Measurements from ENCODE around the gene EP400.

Gene EP400

DNA sequence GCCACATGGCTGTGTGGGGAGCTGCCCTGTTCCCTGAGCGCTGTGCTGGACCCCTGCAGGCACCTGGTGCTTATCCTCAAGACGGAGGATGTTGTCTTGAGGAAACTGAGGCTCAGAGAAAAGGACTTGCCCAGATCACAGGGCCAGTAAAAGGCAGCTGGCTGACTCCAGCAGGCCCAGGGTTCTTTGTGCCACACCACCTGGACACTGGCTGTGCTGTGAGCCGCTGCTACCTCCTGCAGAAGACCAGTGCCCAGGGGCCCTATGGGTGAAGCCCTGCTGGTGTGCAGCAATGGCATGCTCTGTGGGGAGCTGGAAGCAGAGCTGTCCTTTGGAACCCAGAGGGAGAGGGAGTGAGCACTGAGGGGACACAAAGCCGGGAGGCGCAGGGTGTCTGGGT, 118.5 kb downstream of the EP400 start:
- DNase-seq (ENCODE audit: insufficient read length, low spot score) (no peak), FAIRE-seq (no peak)
- TF ChIP-seq TAF1 (IDR thresholded peaks at IDR 0.05; ENCODE audit: low read depth, low read length) (no peak), SPI1 (IDR thresholded peaks at IDR 0.05; ENCODE audit: low read depth, low read length) (no peak), POLR2AphosphoS5 (IDR thresholded peaks at IDR 0.05; ENCODE audit: low read depth, low read length) (no peak), POU2F2 (IDR thresholded peaks at IDR 0.05; ENCODE audit: low read depth, low read length) (no peak), PAX5 (IDR thresholded peaks at IDR 0.05; ENCODE audit: insufficient read depth, low read length, severe bottlenecking) (no peak), POLR2A (IDR thresholded peaks at IDR 0.05; ENCODE audit: low read depth, low read length) (no peak)

DNA sequence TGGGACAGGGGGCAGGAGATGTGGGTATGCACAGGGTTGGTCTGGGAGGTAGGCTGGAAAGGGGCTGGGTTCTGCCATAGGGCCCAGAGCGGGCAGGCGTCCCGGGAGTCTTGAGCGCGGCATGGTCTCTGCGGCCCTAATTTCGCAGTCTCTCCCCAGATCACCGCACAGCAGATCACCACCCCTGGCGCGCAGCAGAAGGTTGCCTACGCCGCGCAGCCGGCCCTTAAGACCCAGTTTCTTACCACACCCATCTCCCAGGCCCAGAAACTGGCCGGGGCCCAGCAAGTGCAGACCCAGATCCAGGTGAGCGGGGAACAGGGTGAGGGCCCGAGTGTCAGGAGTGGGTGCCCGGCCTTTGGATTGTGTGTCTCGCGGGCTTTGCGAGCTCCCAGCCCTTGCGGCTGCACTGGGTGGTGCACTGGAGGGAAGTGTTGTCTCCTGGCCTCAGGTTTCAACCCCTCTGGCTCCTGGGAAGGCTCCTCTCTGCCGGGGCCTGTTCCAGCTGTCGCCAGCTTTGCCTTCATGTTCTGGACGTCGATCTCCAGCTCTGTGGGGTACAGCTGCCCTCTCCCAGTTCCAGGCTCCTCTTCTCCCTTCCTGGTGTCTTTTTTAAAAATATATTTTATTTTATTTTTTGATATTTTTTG, 119.7 kb downstream of the EP400 start:
- DNase-seq (ENCODE audit: insufficient read length, low spot score) (no peak), FAIRE-seq (no peak)
- TF ChIP-seq SPI1 (IDR thresholded peaks at IDR 0.05; ENCODE audit: low read depth, low read length) = no peak
- no peak for TF ChIP-seq TAF1 (IDR thresholded peaks at IDR 0.05; ENCODE audit: low read depth, low read length)
- no peak for TF ChIP-seq POU2F2 (IDR thresholded peaks at IDR 0.05; ENCODE audit: low read depth, low read length)
- no peak for TF ChIP-seq POLR2AphosphoS5 (IDR thresholded peaks at IDR 0.05; ENCODE audit: low read depth, low read length)
- no peak for TF ChIP-seq PAX5 (IDR thresholded peaks at IDR 0.05; ENCODE audit: insufficient read depth, low read length, severe bottlenecking)
- TF ChIP-seq POLR2A (IDR thresholded peaks at IDR 0.05; ENCODE audit: low read depth, low read length) = no peak

DNA sequence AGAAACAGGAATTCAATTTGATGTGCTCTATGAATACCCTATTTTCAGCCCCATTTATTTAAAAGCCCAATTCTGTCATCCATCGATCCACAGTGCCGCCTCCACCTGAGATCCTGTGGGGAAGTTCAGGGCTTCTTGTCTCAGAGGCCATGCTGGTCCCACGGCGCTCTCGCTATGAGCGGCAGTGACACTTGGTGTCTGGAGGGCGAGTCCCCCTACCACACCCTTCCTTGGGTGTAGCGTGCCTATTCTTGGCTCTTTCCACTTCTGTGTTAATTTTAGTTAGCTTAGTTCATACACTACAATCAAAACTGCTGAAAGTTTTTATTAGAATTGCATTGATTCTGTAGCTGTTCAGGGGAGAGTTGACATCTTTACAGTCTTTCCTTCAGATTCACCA, 120.6 kb downstream of the EP400 start:
- FAIRE-seq = peak; percentile 35
- DNase-seq (ENCODE audit: insufficient read length, low spot score) = no peak
- TF ChIP-seq TAF1 (IDR thresholded peaks at IDR 0.05; ENCODE audit: low read depth, low read length) = no peak
- TF ChIP-seq SPI1 (IDR thresholded peaks at IDR 0.05; ENCODE audit: low read depth, low read length) = no peak

DNA sequence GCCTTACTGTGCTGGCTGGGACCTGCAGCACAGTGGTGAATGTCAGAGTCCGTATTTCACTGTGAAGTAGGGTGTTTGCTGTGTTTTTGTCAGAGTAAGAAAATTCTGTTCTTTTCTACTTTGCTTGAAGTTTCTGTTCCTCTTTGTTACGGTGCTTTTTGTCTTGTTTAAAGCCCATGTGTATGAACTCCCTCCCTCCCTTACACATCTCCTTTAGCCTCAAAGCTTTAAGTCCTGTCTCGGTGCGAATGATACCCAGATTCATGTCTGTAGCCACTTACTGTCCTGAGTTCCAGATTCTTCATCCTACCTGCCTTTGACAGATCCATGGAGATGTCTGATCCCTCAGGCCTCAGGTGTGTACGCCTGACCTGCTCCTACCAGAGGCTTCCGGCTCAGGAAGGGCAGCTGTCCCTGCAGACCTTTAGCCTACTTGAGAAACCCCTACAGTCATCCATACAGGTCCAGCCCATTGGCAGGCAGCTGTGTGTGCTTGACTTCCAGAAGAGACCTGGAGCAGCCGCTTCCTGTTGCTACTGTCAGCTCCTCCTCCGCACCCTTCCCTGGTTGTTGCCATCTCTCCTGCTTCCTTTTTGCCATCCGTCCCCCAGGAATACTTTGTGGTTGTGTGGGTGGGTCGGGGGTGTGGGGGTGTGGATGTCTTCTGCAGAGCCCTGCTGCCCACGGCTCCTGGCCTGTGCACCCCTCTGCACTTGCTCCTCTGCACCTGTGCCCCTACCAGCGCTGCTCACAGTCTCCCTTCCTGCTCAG, 121.5 kb downstream of the EP400 start:
- DNase-seq (ENCODE audit: insufficient read length, low spot score) = peak; percentile 54
- peak; percentile 90 for FAIRE-seq
- TF ChIP-seq SPI1 (IDR thresholded peaks at IDR 0.05; ENCODE audit: low read depth, low read length) (peak; percentile 99), TAF1 (IDR thresholded peaks at IDR 0.05; ENCODE audit: low read depth, low read length) (no peak), PAX5 (IDR thresholded peaks at IDR 0.05; ENCODE audit: insufficient read depth, low read length, severe bottlenecking) (no peak)

DNA sequence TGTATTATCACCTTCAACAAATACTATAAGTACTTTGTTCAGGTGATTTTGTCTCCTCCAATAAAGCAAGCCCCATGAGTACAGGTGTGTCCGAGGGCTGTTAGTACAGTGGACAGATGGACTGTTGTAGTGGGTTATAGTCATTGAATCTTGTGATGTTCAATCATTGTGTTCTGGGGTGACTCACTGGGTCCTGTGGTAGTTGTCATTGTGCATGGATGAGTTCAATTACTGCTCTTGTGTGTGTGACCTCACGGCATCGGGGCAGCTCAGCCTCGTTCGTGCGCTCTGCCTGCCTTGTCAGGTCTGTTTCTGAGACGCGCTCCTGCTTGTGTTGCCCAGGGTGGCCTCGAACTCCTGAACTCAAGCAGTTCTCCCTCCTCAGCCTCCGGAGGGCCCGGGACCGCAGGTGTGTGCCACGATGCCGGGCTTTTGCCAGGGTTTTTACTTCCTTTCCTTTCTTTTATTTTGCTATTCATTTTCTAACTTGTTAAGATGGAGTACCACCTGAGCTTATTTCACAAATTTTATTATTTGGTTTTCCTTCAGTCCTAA, 122.2 kb downstream of the EP400 start:
- no peak for DNase-seq (ENCODE audit: insufficient read length, low spot score)
- FAIRE-seq = peak; percentile 89
- TF ChIP-seq POLR2A (IDR thresholded peaks at IDR 0.05; ENCODE audit: low read depth, low read length) (no peak), TAF1 (IDR thresholded peaks at IDR 0.05; ENCODE audit: low read depth, low read length) (no peak), PAX5 (IDR thresholded peaks at IDR 0.05; ENCODE audit: insufficient read depth, low read length, severe bottlenecking) (no peak), SPI1 (IDR thresholded peaks at IDR 0.05; ENCODE audit: low read depth, low read length) (no peak), POU2F2 (IDR thresholded peaks at IDR 0.05; ENCODE audit: low read depth, low read length) (no peak)

DNA sequence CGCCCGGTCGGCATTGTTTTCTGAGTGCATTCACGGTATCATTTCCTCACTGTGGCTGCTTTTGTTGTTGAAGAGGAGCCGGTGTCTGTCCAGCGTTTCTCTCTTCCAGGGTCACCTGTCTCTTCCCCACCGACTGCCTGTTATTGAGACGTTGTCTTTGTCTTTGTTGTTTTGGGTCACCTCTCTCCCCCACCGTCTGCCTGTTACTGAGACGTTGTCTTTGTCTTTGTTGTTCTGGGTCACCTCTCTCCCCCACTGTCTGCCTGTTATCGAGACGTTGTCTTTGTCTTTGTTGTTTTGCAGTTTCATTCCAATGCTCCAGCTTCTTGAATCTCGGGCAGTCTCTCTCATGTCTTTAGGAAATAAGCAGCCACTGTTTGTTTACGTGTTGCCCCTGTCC, 124.5 kb downstream of the EP400 start:
- TF ChIP-seq POLR2AphosphoS5 (IDR thresholded peaks at IDR 0.05; ENCODE audit: low read depth, low read length) (no peak), POU2F2 (IDR thresholded peaks at IDR 0.05; ENCODE audit: low read depth, low read length) (no peak), SPI1 (IDR thresholded peaks at IDR 0.05; ENCODE audit: low read depth, low read length) (no peak), POLR2A (IDR thresholded peaks at IDR 0.05; ENCODE audit: low read depth, low read length) (no peak), PAX5 (IDR thresholded peaks at IDR 0.05; ENCODE audit: insufficient read depth, low read length, severe bottlenecking) (no peak), TAF1 (IDR thresholded peaks at IDR 0.05; ENCODE audit: low read depth, low read length) (no peak)
- FAIRE-seq = no peak

DNA sequence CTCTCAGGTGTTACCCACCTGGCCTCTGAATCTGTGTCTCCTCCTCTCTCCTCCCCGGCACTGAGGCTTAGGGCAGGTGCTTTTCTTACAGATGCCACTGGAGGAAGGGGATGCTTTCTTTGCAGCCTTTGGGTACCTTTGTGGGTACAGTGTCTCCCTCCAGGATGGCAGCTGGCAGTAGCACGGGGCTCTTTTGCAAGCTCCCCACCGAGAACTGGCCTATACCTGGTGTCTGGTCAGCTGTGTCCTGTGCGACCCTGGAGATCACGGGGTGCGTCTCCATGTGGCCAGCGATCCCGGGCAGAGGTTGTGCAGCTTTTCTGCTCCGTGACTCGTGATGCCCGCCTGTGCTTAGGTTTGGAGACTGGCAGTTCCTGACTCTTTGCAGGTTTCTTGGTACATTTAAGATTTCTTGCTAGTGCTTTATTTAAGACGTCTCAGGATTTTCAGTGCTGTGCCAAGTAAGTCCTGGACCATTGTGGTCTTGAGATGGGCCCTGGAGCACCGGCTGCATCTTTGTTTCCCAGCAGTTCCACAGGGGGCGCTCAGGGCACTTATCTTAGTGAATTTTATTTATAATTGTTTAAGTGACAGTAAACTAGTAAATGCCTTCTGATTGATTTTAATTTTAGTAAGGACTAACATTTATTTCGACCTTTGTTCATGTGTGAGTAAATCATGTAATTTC, 125.4 kb downstream of the EP400 start:
- DNase-seq (ENCODE audit: insufficient read length, low spot score) = no peak
- FAIRE-seq = no peak

More for the DNA sequence above, 124.5 kb downstream of the EP400 start:
- DNase-seq (ENCODE audit: insufficient read length, low spot score) = no peak

DNA sequence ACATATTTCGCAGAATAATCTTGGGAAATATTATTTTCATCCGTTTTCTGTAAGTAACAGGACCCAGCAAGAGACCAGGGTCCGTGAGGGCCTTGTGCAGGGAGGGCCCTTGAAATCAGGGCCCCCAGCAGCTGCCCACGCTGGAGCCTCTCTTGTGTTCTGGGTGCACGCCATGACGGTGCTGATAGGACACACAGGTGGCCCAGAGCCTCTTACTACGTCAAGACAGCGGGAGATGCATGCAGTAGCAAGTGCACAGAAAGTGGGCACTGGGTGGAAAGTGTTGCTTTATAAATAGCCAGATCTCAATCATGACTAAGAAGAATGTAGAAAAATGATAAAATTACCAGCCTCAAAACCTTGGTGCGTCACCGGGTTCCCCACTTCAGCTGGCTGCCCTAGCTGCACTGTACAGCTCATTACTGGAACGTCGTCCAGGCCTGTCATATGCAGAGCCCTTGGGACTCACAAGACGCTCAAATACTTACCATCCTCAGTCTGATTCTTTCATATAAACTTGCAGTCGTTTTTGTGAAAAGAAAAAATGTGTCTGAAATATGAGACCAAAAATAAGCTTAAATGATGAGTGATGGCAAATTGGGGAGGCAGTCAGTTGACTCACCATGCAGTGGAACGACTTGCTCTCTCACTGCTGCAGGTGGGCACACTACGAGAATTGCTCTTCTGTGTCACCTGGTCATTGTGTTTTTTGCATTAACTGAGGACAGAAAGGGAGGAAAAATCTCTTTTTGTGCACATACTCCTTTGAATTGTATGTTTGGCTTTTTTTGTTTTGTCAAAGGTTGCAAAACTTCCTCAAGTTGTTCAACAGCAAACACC, 126.2 kb downstream of the EP400 start:
- FAIRE-seq (no peak), DNase-seq (ENCODE audit: insufficient read length, low spot score) (no peak)
- TF ChIP-seq POU2F2 (IDR thresholded peaks at IDR 0.05; ENCODE audit: low read depth, low read length) = no peak
- TF ChIP-seq POLR2A (IDR thresholded peaks at IDR 0.05; ENCODE audit: low read depth, low read length) = no peak
- TF ChIP-seq TAF1 (IDR thresholded peaks at IDR 0.05; ENCODE audit: low read depth, low read length) = no peak
- no peak for TF ChIP-seq SPI1 (IDR thresholded peaks at IDR 0.05; ENCODE audit: low read depth, low read length)
- TF ChIP-seq PAX5 (IDR thresholded peaks at IDR 0.05; ENCODE audit: insufficient read depth, low read length, severe bottlenecking) = no peak
- no peak for TF ChIP-seq POLR2AphosphoS5 (IDR thresholded peaks at IDR 0.05; ENCODE audit: low read depth, low read length)

More for the DNA sequence above, 125.4 kb downstream of the EP400 start:
- no peak for TF ChIP-seq SPI1 (IDR thresholded peaks at IDR 0.05; ENCODE audit: low read depth, low read length)
- TF ChIP-seq POLR2A (IDR thresholded peaks at IDR 0.05; ENCODE audit: low read depth, low read length) = no peak
- TF ChIP-seq POLR2AphosphoS5 (IDR thresholded peaks at IDR 0.05; ENCODE audit: low read depth, low read length) = no peak
- no peak for TF ChIP-seq TAF1 (IDR thresholded peaks at IDR 0.05; ENCODE audit: low read depth, low read length)
- TF ChIP-seq POU2F2 (IDR thresholded peaks at IDR 0.05; ENCODE audit: low read depth, low read length) = no peak
- TF ChIP-seq PAX5 (IDR thresholded peaks at IDR 0.05; ENCODE audit: insufficient read depth, low read length, severe bottlenecking) = no peak

All from GM12891 (cell line).